ENCODE measurements around the gene DOCK10.
"Not testable (repeated sequence)": the region's sequence is repeated elsewhere in the genome, so short reads cannot be mapped to it uniquely, and the experiment has no call there.

DOCK10 gene

DNA sequence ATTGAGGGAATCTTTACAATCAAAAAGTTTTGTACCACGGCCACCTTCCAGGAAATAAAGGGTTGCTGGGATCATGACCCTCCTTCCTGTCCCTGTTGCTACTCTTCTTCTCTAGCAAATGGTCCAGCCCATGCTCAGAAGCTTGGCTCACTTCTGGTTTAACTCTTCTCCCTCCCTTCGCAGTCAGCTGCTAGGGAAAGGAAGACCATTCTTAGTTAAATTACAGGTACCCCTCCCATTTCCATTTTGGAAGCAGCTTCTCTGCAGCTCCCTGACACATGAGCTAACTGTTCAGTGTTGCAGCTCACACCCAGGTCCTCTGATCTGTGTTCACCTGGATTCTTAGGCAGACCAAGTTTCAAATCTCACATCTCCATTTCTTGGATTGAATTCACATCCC, 100.3 kb downstream of the DOCK10 start:
- DNase-seq: no peak

DNA sequence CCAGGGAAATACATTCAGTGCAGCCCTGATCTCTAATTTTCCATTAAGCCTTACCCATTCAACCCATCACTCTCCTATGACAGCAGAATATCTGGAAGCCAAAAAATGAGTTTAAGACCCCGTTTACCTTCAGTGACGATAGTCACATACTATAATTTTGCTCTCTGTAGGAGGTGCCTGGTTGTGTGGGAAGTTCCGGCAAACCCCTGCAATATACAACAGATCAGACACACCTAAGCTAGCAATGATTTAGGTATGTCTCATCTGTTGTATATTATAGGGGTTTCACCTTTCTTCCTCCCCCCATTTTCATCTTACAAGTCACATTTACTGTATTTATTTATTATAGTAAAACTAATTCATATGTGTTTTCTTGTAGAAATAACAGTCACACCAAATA, 101.7 kb downstream of the DOCK10 start:
- no peak for DNase-seq

- no peak for DNase-seq
These were observed 103.6 kb downstream of the DOCK10 start for GRCh38 chr2:224938651-224939182.

DNA sequence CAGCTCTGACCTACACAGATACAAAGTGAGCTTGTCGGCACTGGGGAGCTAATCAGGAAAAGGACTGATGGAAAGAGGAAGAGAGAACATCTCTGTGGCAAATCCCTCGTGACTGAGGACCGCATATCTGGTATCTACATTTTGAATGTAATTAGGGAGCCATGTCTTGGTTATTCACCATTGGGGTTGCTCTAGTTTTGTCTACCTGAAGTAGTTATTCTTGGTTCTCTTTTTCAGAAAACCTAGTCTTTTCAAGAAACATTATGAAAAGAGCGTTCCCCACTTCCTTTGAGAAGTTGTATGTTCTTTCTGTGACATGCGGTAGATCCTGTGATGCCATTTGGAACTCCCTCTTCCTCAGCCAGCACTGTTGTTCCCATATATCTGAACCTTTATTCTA, 104.4 kb downstream of the DOCK10 start:
- DNase-seq: no peak

- no peak for DNase-seq
These were observed 107.6 kb downstream of the DOCK10 start for GRCh38 chr2:224934526-224935188.

GRCh38 chr2:224933431-224933830, 108.8 kb downstream of the DOCK10 start:
- no peak for DNase-seq

GRCh38 chr2:224932522-224932921, 109.7 kb downstream of the DOCK10 start:
- DNase-seq: no peak

- no peak for DNase-seq
These were observed 110.3 kb downstream of the DOCK10 start for GRCh38 chr2:224931956-224932355.

DNA sequence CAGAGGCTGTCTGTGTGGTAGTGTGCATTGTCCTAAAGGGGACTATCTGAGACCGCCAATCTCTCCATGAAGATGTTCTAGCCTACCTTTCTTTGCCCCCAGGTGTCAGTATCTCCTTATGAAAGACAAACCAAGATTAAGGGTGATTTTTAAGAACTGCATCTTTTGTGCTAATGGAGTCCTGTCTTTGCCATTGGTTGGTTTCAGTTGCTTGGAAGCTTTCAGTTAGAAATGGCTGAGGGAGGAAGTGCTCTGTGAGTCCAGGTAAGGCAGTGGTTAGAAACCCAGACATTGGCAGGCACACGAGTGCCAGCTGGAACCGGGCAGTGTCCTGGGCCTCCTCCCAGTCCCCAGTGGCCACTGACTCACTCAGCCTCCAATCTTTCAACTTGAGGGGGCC, 111.3 kb downstream of the DOCK10 start:
- no peak for DNase-seq

DNA sequence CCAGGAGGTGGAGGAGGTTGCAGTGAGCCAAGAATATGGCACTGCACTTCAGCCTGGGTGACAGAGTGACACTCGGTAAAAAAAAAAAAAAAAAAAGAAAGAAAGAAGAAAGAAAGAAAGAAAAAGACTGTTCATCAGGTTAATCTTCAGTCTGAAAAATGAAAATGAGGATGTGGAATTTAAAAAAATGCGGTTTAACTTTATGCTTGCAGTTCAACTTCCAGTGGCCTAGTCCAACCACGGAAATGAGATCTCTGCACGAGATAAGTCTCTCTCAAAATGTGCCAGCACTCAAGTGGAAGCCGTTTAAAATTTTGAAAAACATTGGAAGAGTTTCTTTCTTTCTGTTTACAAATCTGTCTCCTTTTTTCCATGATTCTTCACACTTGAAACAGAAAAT, 112.1 kb downstream of the DOCK10 start:
- no peak for DNase-seq

GRCh38 chr2:224929512-224929911, 112.8 kb downstream of the DOCK10 start:
- DNase-seq: no peak

DNA sequence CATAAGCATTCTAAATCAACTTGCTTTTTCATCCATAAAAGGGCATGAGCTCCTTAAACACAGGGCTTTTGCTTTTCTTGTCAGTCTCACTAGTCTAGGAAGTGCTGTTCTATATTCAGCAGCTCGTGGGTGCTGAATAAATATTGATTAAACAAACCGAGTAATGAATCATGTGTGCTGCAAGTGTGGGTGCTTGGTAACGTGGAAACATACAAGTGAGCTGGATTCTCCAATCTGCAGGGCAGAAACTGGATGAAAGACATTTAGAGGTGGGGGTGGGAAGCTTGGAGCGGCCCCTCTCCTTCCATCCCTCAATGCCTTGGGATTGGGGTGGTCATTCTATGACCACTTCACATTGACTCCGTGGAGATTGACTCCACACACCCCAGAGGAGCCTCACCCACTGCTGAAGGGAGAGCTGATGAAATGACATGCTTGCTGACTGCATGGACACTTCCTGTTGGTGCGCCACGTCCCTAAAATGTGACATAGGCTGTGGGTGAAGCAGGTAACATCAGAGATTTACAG, 114.6 kb downstream of the DOCK10 start:
- peak; percentile 64 for DNase-seq

DNA sequence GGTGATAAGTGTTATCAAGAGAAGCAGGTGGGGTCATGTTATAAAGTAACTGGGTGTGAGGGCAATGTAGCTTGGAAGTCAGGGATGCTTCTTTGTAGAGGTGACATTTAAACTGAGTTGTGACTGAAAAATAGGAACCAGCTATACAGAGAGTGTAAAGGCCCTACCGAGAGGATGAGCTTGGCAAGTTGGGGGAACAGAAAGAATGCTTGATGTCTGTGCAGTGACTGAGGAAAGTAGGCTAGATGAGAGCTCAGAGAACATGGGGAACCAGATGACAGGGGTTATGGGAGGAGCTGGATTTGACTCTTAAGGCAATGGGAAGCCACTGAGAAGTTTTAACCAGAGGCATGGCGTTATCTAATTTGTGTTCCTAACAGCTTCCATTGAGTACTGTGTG, 115.3 kb downstream of the DOCK10 start:
- no peak for DNase-seq

GRCh38 chr2:224925810-224926100, 116.5 kb downstream of the DOCK10 start:
- no peak for DNase-seq

- DNase-seq: no peak
These were observed 117.0 kb downstream of the DOCK10 start for GRCh38 chr2:224925061-224925809.

- DNase-seq: no peak
These were observed 117.6 kb downstream of the DOCK10 start for GRCh38 chr2:224924631-224925030.

DNA sequence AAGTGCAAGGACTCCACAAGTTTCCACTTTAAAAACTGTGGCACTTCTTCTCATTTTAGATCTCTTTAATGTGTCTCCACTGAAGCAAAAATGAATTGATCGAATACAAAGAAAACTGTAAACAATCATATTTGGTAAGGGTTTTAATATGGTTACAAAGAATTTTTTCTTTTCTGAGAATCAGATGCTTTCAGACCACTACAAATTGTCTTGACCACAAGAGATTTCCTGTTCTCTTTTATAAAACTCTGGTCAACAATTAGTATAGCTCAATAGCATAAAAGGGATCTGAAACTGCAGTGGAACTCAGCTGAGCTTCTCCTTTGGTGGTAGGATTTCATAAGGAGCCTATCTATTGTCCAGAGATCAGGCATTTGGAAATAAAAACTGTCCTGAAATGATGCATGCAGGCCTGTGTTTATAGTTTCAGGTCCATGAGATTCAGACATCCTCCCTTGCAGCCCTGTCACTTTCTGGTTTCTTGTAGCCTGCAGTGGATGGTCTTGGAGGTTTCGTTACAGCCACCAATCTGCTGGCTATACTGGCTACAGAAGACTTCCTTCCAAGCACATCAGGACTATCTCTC, 120.0 kb downstream of the DOCK10 start:
- no peak for DNase-seq

GRCh38 chr2:224919472-224920110, 122.7 kb downstream of the DOCK10 start:
- no peak for DNase-seq

DNA sequence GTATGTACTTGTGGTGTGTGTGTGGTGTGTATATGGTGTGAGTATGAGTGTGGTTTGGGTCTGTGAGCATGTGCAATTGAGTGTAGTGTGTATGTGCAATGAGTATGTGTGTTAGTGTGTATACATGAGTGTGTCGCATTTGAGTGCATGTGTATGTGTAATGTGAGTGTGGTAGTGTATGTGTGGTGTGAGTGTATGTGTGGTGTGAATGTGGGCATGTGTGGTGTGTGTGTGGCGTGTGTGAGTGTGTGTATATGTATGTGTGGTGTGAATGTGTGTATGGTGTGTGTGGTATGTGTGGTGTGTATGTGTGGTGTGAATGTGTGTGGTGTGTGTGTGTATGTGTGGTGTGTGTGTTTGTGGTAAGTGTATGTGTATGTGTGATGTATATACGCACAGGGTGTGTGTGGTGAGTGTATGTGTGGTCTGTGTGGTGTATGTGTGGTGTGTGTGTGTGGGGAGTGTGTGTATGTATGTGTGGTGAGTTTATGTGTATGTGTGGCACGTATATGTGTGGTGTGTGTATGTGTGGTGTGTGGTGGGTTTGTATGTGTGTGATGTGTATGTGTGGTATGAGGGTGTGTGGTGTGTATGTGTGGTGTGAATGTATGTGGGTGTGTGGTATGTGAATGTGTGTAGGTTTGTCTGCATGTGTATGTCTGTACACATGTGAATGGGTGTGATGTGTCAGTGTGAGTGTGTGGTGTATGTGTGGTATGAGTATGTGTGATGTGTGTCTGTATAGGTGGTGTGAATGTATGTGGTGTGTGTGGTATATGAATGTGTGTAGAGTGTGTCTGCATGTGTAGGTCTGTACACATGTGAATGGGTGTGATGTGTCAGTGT, 123.4 kb downstream of the DOCK10 start:
- DNase-seq: no peak

GRCh38 chr2:224917246-224917645, 125.0 kb downstream of the DOCK10 start:
- DNase-seq: not testable (repeated sequence)

DNA sequence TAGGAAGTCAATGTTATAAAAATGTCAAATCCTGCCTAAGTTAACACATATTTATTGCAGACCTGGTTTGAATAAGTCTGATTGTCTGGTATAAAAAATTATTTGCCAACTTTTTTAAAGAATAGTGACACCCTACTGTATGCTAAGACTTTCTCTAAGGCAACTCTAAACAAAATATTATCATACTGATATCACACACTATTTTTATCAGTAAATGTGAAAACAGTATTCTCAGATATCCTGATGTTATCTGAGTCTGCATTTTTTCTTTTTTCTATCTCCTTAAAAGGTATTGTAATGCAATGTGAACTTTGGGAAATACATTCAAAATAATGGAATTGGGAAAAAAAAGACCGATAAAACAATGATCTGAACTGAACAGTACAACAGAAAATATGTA, 127.1 kb downstream of the DOCK10 start:
- DNase-seq: no peak

GRCh38 chr2:224910574-224910925, 131.7 kb downstream of the DOCK10 start:
- no peak for DNase-seq
